ENCODE data around the gene HCFC1R1. TPM values are rescaled to one million over a fixed set of nuclear protein-coding genes. Genes with fewer than 3 reads are reported as not detected.
"Not testable (repeated sequence)": the region's sequence is repeated elsewhere in the genome, so short reads cannot be mapped to it uniquely, and the experiment has no call there.

The HCFC1R1 gene
- polyA plus RNA-seq, 1 donor from 2014 or later, result 19.0 TPM

- H3K4me3 ChIP-seq (ENCODE audit: low read length), result no peak overlapping the region
- TF ChIP-seq RAD21 (conservative IDR thresholded peaks at IDR 0.05) (no peak), POLR2AphosphoS5 (IDR thresholded peaks at IDR 0.05) (no peak), TAF1 (IDR thresholded peaks at IDR 0.05; ENCODE audit: low read depth) (no peak), EP300 (conservative IDR thresholded peaks at IDR 0.05; ENCODE audit: poor library complexity, severe bottlenecking) (no peak), MXI1 (conservative IDR thresholded peaks at IDR 0.05; ENCODE audit: poor library complexity, severe bottlenecking) (no peak), EZH2 (IDR thresholded peaks at IDR 0.05; ENCODE audit: borderline replicate concordance, insufficient read depth, low read length, poor library complexity, severe bottlenecking) (no peak), SMC3 (conservative IDR thresholded peaks at IDR 0.05; ENCODE audit: poor library complexity) (no peak)
- TF ChIP-seq, protein P1, sequence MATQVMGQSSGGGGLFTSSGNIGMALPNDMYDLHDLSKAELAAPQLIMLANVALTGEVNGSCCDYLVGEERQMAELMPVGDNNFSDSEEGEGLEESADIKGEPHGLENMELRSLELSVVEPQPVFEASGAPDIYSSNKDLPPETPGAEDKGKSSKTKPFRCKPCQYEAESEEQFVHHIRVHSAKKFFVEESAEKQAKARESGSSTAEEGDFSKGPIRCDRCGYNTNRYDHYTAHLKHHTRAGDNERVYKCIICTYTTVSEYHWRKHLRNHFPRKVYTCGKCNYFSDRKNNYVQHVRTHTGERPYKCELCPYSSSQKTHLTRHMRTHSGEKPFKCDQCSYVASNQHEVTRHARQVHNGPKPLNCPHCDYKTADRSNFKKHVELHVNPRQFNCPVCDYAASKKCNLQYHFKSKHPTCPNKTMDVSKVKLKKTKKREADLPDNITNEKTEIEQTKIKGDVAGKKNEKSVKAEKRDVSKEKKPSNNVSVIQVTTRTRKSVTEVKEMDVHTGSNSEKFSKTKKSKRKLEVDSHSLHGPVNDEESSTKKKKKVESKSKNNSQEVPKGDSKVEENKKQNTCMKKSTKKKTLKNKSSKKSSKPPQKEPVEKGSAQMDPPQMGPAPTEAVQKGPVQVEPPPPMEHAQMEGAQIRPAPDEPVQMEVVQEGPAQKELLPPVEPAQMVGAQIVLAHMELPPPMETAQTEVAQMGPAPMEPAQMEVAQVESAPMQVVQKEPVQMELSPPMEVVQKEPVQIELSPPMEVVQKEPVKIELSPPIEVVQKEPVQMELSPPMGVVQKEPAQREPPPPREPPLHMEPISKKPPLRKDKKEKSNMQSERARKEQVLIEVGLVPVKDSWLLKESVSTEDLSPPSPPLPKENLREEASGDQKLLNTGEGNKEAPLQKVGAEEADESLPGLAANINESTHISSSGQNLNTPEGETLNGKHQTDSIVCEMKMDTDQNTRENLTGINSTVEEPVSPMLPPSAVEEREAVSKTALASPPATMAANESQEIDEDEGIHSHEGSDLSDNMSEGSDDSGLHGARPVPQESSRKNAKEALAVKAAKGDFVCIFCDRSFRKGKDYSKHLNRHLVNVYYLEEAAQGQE (IDR thresholded peaks at IDR 0.05; ENCODE audit: borderline replicate concordance), result no peak
- TF ChIP-seq, protein P2, sequence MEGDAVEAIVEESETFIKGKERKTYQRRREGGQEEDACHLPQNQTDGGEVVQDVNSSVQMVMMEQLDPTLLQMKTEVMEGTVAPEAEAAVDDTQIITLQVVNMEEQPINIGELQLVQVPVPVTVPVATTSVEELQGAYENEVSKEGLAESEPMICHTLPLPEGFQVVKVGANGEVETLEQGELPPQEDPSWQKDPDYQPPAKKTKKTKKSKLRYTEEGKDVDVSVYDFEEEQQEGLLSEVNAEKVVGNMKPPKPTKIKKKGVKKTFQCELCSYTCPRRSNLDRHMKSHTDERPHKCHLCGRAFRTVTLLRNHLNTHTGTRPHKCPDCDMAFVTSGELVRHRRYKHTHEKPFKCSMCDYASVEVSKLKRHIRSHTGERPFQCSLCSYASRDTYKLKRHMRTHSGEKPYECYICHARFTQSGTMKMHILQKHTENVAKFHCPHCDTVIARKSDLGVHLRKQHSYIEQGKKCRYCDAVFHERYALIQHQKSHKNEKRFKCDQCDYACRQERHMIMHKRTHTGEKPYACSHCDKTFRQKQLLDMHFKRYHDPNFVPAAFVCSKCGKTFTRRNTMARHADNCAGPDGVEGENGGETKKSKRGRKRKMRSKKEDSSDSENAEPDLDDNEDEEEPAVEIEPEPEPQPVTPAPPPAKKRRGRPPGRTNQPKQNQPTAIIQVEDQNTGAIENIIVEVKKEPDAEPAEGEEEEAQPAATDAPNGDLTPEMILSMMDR (IDR thresholded peaks at IDR 0.05; ENCODE audit: poor library complexity, severe bottlenecking), result no peak
- no peaks in the 10 kb centered on the region for H3K79me2 ChIP-seq (replicated peaks; ENCODE audit: insufficient read depth, low read length)
- no peak overlapping the region for H2AFZ ChIP-seq (ENCODE audit: low read depth, low read length)
- H3K9ac ChIP-seq (ENCODE audit: low read length), result no peak overlapping the region
- no peaks in the 10 kb centered on the region for H3F3A ChIP-seq (ENCODE audit: insufficient read depth, low read length, poor library complexity, severe bottlenecking)
- H3K9me3 ChIP-seq (ENCODE audit: low read length), result no peaks in the 10 kb centered on the region
- no peaks in the 10 kb centered on the region for H3K27me3 ChIP-seq (ENCODE audit: insufficient read depth, low read depth, low read length)
- H4K20me1 ChIP-seq (ENCODE audit: insufficient read depth), result no peaks in the 10 kb centered on the region
- H3K36me3 ChIP-seq (ENCODE audit: insufficient read depth, low read length), result no peaks in the 10 kb centered on the region
- H3K27ac ChIP-seq (ENCODE audit: low read length), result no peak overlapping the region
- no peaks in the 10 kb centered on the region for H3K9me2 ChIP-seq (ENCODE audit: insufficient read depth, low read length)
- H3K4me2 ChIP-seq (ENCODE audit: low read length), result no peak overlapping the region
Measured at GRCh38 chr16:3056336-3057180, 32.8 kb upstream of the HCFC1R1 start.

DNA sequence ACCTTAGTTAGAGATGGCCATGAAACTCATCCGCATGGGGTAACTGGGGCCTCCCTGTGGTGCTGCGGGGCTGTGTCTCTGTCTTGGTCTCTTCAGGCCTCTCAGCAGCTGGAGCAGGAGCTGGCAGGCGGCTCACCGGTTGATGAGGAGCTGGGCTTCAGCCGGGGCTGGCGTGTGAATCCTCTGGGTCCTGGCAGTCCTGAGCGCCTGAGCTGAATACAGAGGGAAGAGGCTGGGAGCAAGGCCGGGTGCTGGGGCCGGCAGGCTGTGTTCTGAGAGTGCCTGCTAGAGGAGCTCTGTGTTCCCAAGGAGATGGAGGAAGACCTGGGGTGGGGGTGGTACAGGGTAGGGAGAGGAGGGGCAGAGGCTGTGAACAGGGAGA, 32.0 kb upstream of the HCFC1R1 start:
- H3F3A ChIP-seq (ENCODE audit: insufficient read depth, low read length, poor library complexity, severe bottlenecking); H3K9ac ChIP-seq (ENCODE audit: low read length); H3K4me3 ChIP-seq (ENCODE audit: low read length); H3K4me2 ChIP-seq (ENCODE audit: low read length); H4K20me1 ChIP-seq (ENCODE audit: insufficient read depth); H3K9me3 ChIP-seq (ENCODE audit: low read length); H2AFZ ChIP-seq (ENCODE audit: low read depth, low read length); H3K27ac ChIP-seq (ENCODE audit: low read length); H3K27me3 ChIP-seq (ENCODE audit: insufficient read depth, low read depth, low read length); H3K36me3 ChIP-seq (ENCODE audit: insufficient read depth, low read length); H3K9me2 ChIP-seq (ENCODE audit: insufficient read depth, low read length); H3K79me2 ChIP-seq (replicated peaks; ENCODE audit: insufficient read depth, low read length): not testable (repeated sequence)
